ENCODE measurements around the gene SLC37A3.
"Not testable (repeated sequence)": the region's sequence is repeated elsewhere in the genome, so short reads cannot be mapped to it uniquely, and the experiment has no call there.

Gene SLC37A3

GRCh38 chr7:140314573-140315480, 83.5 kb downstream of the SLC37A3 start:
- peak in 10 of 51 donors; percentile 2 to 42 (median 14) for DNase-seq

GRCh38 chr7:140312141-140312846, 86.0 kb downstream of the SLC37A3 start:
- DNase-seq: no peak

- DNase-seq: not testable (repeated sequence)
Measured at GRCh38 chr7:140311128-140311527, 87.2 kb downstream of the SLC37A3 start.

- DNase-seq: no peak
Measured at GRCh38 chr7:140310337-140311002, 87.9 kb downstream of the SLC37A3 start.

GRCh38 chr7:140308060-140308459, 90.3 kb downstream of the SLC37A3 start:
- no peak for DNase-seq

- DNase-seq: peak in 3 of 51 donors; percentile 1 to 15 (median 4)
Measured at GRCh38 chr7:140304191-140304799, 94.0 kb downstream of the SLC37A3 start.

DNA sequence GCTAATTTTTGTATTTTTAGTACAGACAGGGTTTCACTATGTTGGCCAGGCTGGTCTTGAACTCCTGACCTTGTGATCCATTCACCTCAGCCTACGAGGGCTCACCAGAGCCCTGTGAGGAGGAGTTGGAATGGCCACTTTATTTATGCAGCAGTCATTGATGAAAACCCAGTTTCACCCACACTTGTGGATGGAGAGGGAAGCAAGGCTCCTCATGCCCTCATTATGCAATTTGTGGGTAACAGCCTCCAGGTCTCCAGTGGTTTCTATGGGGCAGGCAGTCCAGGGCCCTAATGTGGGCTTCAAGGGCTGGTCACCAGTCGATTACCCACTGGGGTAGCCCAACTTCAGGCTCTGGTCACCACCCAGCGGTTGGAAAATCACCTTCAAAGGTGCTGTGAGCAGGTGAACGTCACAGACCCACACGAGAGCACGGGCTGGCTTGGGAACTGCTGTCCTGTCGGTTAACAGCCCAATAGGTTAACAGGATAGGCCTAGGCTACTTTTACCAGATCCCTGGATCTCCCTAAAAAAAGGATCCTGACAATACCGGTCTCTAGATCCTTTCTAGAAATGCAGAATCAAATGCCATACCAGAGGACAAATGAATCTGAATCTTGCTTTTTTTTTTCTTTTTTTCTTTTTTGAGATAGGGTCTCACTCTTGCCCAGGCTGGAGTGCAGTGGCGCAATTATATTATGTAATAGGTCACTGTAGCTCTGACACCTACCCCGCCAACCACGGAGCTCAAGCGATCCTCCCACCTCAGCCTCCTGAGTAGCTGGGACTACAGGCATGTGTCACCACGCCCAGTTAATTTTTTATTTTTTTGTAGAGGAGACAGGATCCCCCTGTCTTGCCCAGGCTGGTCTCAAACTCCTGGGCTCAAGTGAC, 97.8 kb downstream of the SLC37A3 start:
- DNase-seq: no peak

DNA sequence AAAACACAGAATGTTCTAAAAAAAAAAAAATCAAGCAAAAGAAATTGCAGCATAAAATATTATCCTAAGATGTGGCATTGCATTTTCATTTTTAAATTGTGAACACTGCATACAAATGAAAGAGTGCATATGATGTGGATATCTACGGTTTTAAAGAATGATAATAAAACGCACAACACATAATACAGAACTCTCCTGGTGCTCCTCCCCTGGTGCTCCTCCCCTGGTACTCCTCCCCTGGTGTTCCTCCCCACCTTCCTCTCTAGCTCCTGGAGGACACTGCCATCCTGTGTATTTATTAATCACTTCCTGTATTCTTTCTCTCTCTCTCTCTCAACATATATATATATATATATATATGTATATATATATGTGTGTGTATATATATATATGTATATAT, 100.1 kb downstream of the SLC37A3 start:
- no peak for DNase-seq

GRCh38 chr7:140297192-140297591, 101.1 kb downstream of the SLC37A3 start:
- DNase-seq: no peak

DNA sequence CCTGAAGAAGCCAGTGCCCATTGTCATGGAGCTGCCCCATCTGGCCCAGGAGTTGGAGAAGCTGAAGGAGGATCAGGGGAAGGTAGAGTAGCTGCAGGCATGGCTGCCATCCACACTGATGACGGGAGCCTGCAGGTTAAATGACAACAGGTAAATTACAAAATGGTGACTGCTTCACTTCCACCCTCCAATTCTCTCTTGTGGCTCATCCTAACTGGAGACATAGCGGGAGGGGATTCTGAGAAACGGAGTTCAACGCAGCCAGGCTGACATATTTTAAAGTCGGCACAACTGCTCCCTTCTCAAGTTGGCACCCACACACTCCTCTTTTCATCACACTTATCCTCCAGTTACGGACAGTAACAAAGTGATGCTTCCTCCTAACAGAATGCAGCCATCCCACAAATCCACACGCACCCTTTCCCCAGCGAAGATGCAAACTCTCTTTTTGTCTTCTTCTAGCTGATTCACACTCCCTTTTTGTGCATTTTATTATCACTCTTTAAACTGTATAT, 103.0 kb downstream of the SLC37A3 start:
- DNase-seq: no peak

DNA sequence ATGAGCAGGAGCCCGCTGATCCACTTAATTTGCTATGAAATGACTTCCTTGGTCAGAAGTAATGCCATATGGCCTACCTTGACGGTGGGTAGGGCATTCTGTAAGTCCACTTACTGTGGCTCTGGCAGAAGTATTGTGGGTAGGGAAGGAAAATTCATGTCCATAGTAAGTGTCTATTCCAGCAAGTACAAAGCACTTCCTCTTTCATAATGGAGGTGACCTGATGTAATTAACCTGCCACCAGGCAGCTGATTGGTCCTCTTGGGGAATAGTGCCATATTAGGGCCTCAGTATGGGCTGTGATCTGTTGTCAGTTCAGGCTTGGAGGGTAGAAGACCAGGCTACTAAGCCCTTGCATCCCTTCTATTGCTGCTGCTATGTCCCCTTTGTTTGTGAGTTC, 103.9 kb downstream of the SLC37A3 start:
- no peak for DNase-seq

DNA sequence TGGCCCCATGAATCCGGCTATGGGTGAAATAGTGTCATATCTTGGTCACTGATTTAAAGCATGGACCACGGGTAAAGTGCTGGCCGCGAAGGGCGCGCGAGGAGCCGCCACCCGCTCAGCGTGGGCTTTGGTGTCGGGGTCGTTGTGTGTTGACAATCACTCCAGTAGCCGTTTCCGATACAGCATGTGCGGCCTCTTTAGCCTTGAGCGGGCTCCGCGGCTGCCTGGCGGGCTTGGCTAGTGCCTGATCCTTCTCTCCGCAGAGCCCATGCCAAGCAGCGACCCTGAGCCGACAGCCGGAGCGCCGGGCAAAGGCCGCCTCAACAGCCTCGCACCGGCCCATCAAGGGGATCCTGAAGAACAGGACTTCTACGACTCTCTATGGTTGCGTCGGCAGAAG, 105.9 kb downstream of the SLC37A3 start:
- DNase-seq: no peak

DNA sequence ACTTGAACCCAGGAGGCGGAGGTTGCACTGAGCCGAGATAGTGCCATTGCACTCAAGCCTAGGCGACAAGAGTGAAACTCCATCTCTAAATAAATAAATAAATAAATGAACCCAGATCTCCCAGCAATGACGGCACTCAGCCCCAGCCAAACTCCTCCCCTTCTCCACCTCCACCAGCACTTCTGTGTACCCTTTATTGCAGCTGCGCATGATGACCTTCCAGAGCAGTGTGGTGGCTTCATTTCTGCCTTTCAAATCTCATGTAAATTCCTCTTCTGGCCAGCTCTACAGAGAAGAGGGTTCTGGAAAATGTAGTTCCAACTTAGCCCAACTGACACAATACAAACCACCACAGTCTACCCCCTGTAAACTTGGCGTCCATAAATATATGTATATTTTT, 108.5 kb downstream of the SLC37A3 start:
- no peak for DNase-seq

GRCh38 chr7:140287988-140288387, 110.3 kb downstream of the SLC37A3 start:
- no peak for DNase-seq

DNA sequence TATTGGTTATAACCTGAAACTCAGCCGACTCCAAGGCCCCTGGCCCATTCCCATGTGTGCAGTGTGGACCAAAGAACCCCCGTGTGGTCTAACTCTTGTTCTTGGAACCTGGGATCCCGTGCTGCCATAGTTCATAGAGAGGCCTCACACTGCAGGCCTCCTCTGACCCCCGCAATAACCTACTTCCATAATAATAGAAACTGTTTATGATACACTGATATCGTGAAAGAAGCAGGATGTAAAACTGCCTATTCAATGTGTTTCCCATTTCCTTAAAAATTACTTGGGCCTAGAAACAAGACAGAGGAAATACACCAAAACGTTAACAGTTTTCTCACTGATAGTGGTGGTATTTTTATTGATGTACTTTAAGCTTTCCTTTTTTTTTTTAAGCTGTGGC, 112.4 kb downstream of the SLC37A3 start:
- no peak for DNase-seq

DNA sequence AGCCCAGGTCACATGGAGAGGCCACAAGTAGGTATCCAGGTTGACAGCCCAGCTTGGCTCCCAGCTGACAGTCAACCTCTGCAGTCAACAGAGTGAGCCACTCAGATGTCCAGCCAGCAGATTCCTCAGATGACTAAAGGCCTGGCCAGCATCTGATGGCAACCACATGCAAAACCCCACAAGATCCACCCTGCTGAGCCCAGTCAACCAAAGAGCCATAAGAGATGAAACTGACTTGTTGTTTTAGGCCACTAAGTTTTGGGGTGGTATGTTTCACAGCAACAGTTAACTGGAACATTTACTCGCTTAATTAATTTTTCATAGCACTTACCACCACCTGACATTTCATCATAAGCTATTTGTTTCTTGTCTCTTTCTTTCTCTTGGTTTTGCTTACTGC, 114.3 kb downstream of the SLC37A3 start:
- no peak for DNase-seq
